Suprapubic skin (tissue), 4 donors: ENCODE results near the gene INHBE. TPM values are rescaled to one million over a fixed set of nuclear protein-coding genes. Genes with fewer than 3 reads are reported as not detected.
"Not testable (repeated sequence)": the region's sequence is repeated elsewhere in the genome, so short reads cannot be mapped to it uniquely, and the experiment has no call there.

Experiments
- DNase-seq, 2 donors: peaks; one replicate each; pipeline ENCODE4 v3.0.0-alpha.2; 2019; ENCODE audit warnings: low spot score in 2 of 2
- H3K27ac ChIP-seq: fragments of 200-600 bp; sonication (generic); one replicate; pipeline ENCODE4 v1.5.1; 2019
- H3K27me3 ChIP-seq: fragments of 200-600 bp; sonication (generic); one replicate; pipeline ENCODE4 v1.5.1; 2019
- H3K36me3 ChIP-seq: fragments of 200-600 bp; sonication (generic); one replicate; pipeline ENCODE4 v1.5.1; 2019
- H3K4me1 ChIP-seq: fragments of 200-600 bp; sonication (generic); one replicate; pipeline ENCODE4 v1.5.1; 2019
- H3K4me3 ChIP-seq: fragments of 200-600 bp; sonication (generic); one replicate; pipeline ENCODE4 v1.5.1; 2019; ENCODE audit warnings: mild to moderate bottlenecking
- H3K9me3 ChIP-seq: fragments of 200-600 bp; sonication (generic); one replicate; pipeline ENCODE4 v1.5.1; 2019
- CTCF ChIP-seq, 2 donors: fragments of 200-600 bp in 1 of 2; fragments of 450-650 bp in 1 of 2; sonication (generic) in 1 of 2; IDR thresholded peaks; one replicate each; pipeline ENCODE4 v1.5.1; 2016 to 2019; ENCODE audit warnings: antibody characterized with exemption in 2 of 2, mild to moderate bottlenecking in 1 of 2, moderate library complexity in 1 of 2
- EP300 ChIP-seq: sonication (generic); formaldehyde crosslinking; IDR thresholded peaks from one replicate; pipeline ENCODE4 v1.6.1; 2017; ENCODE audit warnings: antibody characterized with exemption
- POLR2A ChIP-seq, 2 donors: fragments of 450-650 bp; IDR thresholded peaks; one replicate each; pipeline ENCODE4 v1.6.1; 2017; ENCODE audit warnings: antibody characterized with exemption in 2 of 2, mild to moderate bottlenecking in 2 of 2, moderate library complexity in 2 of 2
- POLR2AphosphoS5 ChIP-seq, 3 donors: sonication (generic); formaldehyde crosslinking; IDR thresholded peaks; one replicate each; pipeline ENCODE4 v1.6.1; 2017; ENCODE audit warnings: antibody characterized with exemption in 3 of 3
- WGBS: methylation state at CpG from one replicate; pipeline ENCODE4 v1.1.5; 2018; 5-methylcytosine and 5-hydroxymethylcytosine counted together
- total RNA-seq, 4 donors: library from RNA; depleted of rRNA; stranded (reverse); fragments of >200 nt; gene quantifications; one replicate each; pipeline ENCODE4 v1.1.0, GENCODE V29; 2016

The INHBE gene
- total RNA-seq, 4 donors from 2014 or later: 0.56 TPM; not detected in 3

DNA sequence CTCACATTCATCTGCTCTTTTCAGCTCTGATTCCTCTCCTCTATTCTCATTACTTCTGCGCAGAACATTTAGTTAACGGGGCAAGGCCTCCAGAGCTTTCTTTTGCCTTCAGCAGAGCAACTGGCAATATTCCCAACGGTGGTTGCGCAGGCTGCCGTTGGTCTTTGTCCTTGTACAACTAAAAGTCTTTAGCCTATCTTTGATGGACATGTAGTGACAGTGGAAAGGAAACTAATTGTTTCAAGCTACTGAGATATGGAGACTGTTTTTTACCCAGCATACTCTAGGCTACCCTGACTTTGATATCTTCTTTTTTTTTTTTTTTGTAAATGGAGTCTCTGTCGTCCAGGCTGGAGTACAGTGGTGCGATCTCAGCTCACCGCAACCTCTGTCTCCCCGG lies 36.9 kb upstream of the INHBE start:
- 89% methylated on average over 9 of the region's 9 CpGs for WGBS
- Histone ChIP-seq H3K27me3 (no peaks in the 10 kb centered on the region), H3K27ac (no peak overlapping the region), H3K9me3 (no peaks in the 10 kb centered on the region), H3K4me3 (no peak overlapping the region), H3K36me3 (peaks cover 4% of the 10 kb centered on the region), H3K4me1 (no peaks in the 10 kb centered on the region)
- no peak for DNase-seq
- TF ChIP-seq POLR2A (IDR thresholded peaks at IDR 0.05) (no peak), CTCF (IDR thresholded peaks at IDR 0.05) (no peak), POLR2AphosphoS5 (IDR thresholded peaks at IDR 0.05) (no peak), EP300 (no peak)

GRCh38 chr12:57419495-57419894 lies 35.6 kb upstream of the INHBE start:
- WGBS: 98% methylated on average over 2 of the region's 2 CpGs
- no peak for TF ChIP-seq EP300
- no peak for TF ChIP-seq POLR2AphosphoS5 (IDR thresholded peaks at IDR 0.05)
- TF ChIP-seq CTCF (IDR thresholded peaks at IDR 0.05): no peak
- no peak for TF ChIP-seq POLR2A (IDR thresholded peaks at IDR 0.05)
- Histone ChIP-seq H3K36me3 (peaks cover 6% of the 10 kb centered on the region), H3K27ac (no peak overlapping the region), H3K9me3 (no peaks in the 10 kb centered on the region), H3K27me3 (no peaks in the 10 kb centered on the region), H3K4me3 (no peak overlapping the region), H3K4me1 (no peaks in the 10 kb centered on the region)
- no peak for DNase-seq

DNA sequence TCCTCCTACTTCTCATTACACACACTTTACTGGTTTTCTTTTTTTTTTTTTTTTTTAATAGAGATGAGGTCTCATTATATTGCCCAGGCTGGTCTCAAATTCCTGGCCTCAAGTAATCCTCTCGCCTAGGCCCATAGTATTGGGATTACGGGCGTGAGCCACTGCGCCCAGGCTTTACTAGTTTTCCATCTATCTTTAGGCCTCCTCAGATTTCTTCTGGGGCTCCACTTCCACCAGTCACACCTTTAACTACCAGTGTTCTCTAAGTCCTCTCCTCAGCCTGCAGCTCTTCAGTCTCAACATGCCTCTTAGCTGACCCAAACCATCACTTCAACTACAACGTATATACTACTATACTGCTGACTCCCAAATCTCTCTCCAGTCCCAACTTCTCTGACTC lies 34.6 kb upstream of the INHBE start:
- DNase-seq: no peak
- Histone ChIP-seq H3K4me3 (no peak overlapping the region), H3K4me1 (no peaks in the 10 kb centered on the region), H3K27ac (no peak overlapping the region), H3K36me3 (peaks cover 6% of the 10 kb centered on the region), H3K27me3 (no peaks in the 10 kb centered on the region), H3K9me3 (no peaks in the 10 kb centered on the region)
- TF ChIP-seq EP300: no peak
- no peak for TF ChIP-seq POLR2A (IDR thresholded peaks at IDR 0.05)
- no peak for TF ChIP-seq CTCF (IDR thresholded peaks at IDR 0.05)
- WGBS: 97% methylated on average over 5 of the region's 5 CpGs

DNA sequence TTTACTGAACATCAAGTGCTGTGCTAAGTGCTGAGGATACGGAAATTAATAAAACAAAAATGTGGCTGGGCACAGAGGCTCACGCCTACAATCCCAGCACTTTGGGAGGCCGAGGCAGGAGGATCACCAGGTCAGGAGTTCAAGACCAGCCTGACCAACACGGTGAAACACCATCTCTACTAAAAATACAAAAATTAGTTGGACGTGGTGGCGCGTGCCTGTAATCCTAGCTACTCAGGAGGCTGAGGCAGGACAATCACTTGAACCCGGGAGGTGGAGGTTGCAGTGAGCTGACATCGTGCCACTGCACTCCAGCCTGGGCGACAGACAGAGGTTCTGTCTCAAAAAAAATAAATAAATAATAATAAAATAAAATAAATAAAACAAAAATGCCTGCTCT lies 28.2 kb upstream of the INHBE start:
- not testable (repeated sequence) for H3K27ac ChIP-seq, H3K27me3 ChIP-seq, H3K9me3 ChIP-seq, DNase-seq, H3K4me3 ChIP-seq, H3K36me3 ChIP-seq
- H3K4me1 ChIP-seq: peaks cover 13% of the 10 kb centered on the region
- 95% methylated on average over 10 of the region's 10 CpGs for WGBS

DNA sequence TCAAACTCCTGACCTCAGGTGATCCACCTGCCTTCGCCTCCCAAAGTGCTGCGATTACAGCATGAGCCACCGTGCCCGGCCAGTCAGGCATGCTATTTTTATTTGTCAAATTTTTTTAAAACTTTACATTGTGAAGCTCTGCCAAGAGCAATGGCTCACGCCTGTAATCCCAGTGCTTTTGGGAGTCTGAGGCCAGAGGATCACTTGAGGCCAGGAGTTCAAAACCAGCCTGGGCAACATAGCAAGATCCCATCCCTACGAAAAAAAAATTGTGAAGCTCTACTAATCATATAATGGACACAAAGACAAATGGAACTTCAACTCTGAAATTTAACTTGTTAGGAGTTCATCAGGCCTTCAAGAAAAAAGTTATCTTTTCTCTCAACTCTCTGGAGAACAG lies 26.1 kb upstream of the INHBE start:
- 74% methylated on average over 6 of the region's 6 CpGs for WGBS
- H3K9me3 ChIP-seq: no peaks in the 10 kb centered on the region

More for the DNA sequence above, 26.1 kb upstream of the INHBE start:
- no peaks in the 10 kb centered on the region for H3K27me3 ChIP-seq
- peaks cover 13% of the 10 kb centered on the region for H3K4me1 ChIP-seq
- no peak overlapping the region for H3K27ac ChIP-seq
- no peaks in the 10 kb centered on the region for H3K36me3 ChIP-seq
- TF ChIP-seq CTCF (IDR thresholded peaks at IDR 0.05) (no peak), POLR2AphosphoS5 (IDR thresholded peaks at IDR 0.05) (no peak)
- no peak overlapping the region for H3K4me3 ChIP-seq
- no peak for DNase-seq
